Measurements from ENCODE around the gene TMEM178A.

Gene TMEM178A

GRCh38 chr2:39762448-39762847, 96.7 kb downstream of the TMEM178A start:
- no peak for DNase-seq
